A673 (cell line): ENCODE measurements around the gene NMNAT3. TPM values are rescaled to one million over a fixed set of nuclear protein-coding genes. Genes with fewer than 3 reads are reported as not detected.
A peak's percentile ranks its signal among the peaks of the same experiment; 100 is the strongest.

Source experiments
- BruUV-seq: library from RNA; stranded (reverse); fragments of 400-500 nt; replicated peaks from 2 replicates; lab custom pipeline; 2021; lab: Mats Ljungman, UMichigan
- CTCF ChIA-PET: fragments of 300-600 bp; sonication (Branson Sonifier 250); formaldehyde crosslinking; loops from one replicate; lab custom pipeline; 2022; ENCODE audit warnings: antibody characterized with exemption; lab: Charles Lee
- POLR2A ChIA-PET: fragments of 300-600 bp; sonication (Branson Sonifier 250); formaldehyde crosslinking; loops from one replicate; lab custom pipeline; 2022; ENCODE audit warnings: antibody characterized with exemption; ENCODE audit not compliant: low non-redundant PET; lab: Charles Lee
- DNase-seq: peaks from one replicate; pipeline ENCODE4 v3.0.0-alpha.2; 2015; ENCODE audit warnings: low spot score
- H3K27ac ChIP-seq: fragments of 200-600 bp; sonication (generic); 2 replicates; pipeline ENCODE4 v1.5.1; 2016; ENCODE audit warnings: mixed run types, low read depth, mild to moderate bottlenecking, mixed read lengths, antibody characterized with exemption, low read length; ENCODE audit not compliant: poor library complexity, severe bottlenecking
- H3K27me3 ChIP-seq: fragments of 200-600 bp; sonication (generic); replicated peaks from 2 replicates; pipeline ENCODE4 v1.6.1; 2017; ENCODE audit warnings: mixed run types, low read depth, mild to moderate bottlenecking, mixed read lengths, antibody characterized with exemption, low read length; ENCODE audit not compliant: insufficient read depth, poor library complexity
- H3K36me3 ChIP-seq: fragments of 200-600 bp; sonication (generic); 2 replicates; pipeline ENCODE4 v1.6.1; 2016; ENCODE audit warnings: mixed run types, mild to moderate bottlenecking, mixed read lengths, antibody characterized with exemption, low read length; ENCODE audit not compliant: insufficient read depth, poor library complexity, severe bottlenecking
- H3K4me1 ChIP-seq: fragments of 200-600 bp; sonication (generic); 2 replicates; pipeline ENCODE4 v1.6.1; 2017; ENCODE audit warnings: mixed run types, mild to moderate bottlenecking, mixed read lengths, antibody characterized with exemption, low read length; ENCODE audit not compliant: insufficient read depth, poor library complexity, severe bottlenecking
- H3K4me3 ChIP-seq: fragments of 200-600 bp; sonication (generic); 2 replicates; pipeline ENCODE4 v1.5.1; 2016; ENCODE audit warnings: low read depth, mixed run types, mild to moderate bottlenecking, mixed read lengths, low read length; ENCODE audit not compliant: poor library complexity, severe bottlenecking
- H3K9me3 ChIP-seq: fragments of 200-600 bp; sonication (generic); 2 replicates; pipeline ENCODE4 v1.6.1; 2016; ENCODE audit warnings: mixed run types, low read depth, mild to moderate bottlenecking, mixed read lengths, antibody characterized with exemption, low read length; ENCODE audit not compliant: poor library complexity, severe bottlenecking
- EZH2 ChIP-seq: fragments of 200-600 bp; sonication (generic); IDR thresholded peaks from 2 replicates; pipeline ENCODE4 v1.6.1; 2017; ENCODE audit warnings: borderline replicate concordance, low read depth, mild to moderate bottlenecking, mixed read lengths, antibody characterized with exemption, low read length; ENCODE audit not compliant: poor library complexity, severe bottlenecking
- intact Hi-C: fragments of 100-400 bp; cut with micrococcal nuclease; formaldehyde crosslinking; loops from one replicate; pipeline ENCODE4 v1.10.0; 2022; ENCODE audit not compliant: unreplicated experiment
- total RNA-seq: library from RNA; stranded (reverse); gene quantifications from 2 replicates; pipeline ENCODE4 v1.2.3, GENCODE V29; 2021
- TF ChIP-seq, protein P1 (sequence below): fragments of 300-800, 200-600 bp; sonication (generic); conservative IDR thresholded peaks from 2 replicates; pipeline ENCODE4 v1.5.1; 2017; ENCODE audit warnings: low read depth, mild to moderate bottlenecking, antibody characterized with exemption, low read length, moderate library complexity, mixed read lengths

NMNAT3 gene
- total RNA-seq, 1 experiment from 2014 or later = 1.9 TPM

- Histone ChIP-seq H3K4me3 (no peak overlapping the region), H3K4me1 (peaks cover 50% of the 10 kb centered on the region), H3K27ac (peak overlapping the region; percentile 78), H3K36me3 (no peaks in the 10 kb centered on the region), H3K27me3 (no peaks in the 10 kb centered on the region), H3K9me3 (no peaks in the 10 kb centered on the region)
- POLR2A ChIA-PET = no interaction called here
- TF ChIP-seq, protein P1, sequence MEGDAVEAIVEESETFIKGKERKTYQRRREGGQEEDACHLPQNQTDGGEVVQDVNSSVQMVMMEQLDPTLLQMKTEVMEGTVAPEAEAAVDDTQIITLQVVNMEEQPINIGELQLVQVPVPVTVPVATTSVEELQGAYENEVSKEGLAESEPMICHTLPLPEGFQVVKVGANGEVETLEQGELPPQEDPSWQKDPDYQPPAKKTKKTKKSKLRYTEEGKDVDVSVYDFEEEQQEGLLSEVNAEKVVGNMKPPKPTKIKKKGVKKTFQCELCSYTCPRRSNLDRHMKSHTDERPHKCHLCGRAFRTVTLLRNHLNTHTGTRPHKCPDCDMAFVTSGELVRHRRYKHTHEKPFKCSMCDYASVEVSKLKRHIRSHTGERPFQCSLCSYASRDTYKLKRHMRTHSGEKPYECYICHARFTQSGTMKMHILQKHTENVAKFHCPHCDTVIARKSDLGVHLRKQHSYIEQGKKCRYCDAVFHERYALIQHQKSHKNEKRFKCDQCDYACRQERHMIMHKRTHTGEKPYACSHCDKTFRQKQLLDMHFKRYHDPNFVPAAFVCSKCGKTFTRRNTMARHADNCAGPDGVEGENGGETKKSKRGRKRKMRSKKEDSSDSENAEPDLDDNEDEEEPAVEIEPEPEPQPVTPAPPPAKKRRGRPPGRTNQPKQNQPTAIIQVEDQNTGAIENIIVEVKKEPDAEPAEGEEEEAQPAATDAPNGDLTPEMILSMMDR = no peak
- TF ChIP-seq EZH2 = no peak
- BruUV-seq = no TSS peak
- DNase-seq = no peak
- intact Hi-C loops = no loop called here
- CTCF ChIA-PET = no interaction called here
Measured at GRCh38 chr3:139532976-139533375, 144.8 kb downstream of the NMNAT3 start.

- POLR2A ChIA-PET = no interaction called here
- CTCF ChIA-PET = no interaction called here
- TF ChIP-seq, protein P1 = no peak
- no peak for TF ChIP-seq EZH2
Measured at GRCh38 chr3:139530717-139531116, 147.1 kb downstream of the NMNAT3 start.

DNA sequence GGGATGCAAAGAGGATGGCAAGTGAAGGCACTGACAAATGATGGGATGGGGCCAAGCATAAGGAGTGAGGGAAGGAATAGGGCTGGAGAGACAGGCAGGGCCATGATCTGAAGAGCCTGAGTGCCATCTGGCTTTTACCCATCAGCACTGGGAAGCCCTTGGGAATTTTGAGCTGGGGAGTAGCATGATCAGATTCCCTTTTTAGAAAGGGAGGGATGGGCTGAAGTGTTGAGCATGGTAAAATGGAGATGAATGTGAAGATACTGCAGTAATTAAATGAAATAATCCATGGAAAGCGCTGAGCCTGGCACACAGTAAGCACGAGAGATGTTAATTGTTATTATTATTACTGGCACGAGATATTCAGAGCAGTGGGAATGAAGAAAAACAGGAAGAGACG lies 148.1 kb downstream of the NMNAT3 start:
- Histone ChIP-seq H3K9me3 (no peaks in the 10 kb centered on the region), H3K4me1 (peaks cover 23% of the 10 kb centered on the region), H3K4me3 (no peak overlapping the region), H3K27me3 (no peaks in the 10 kb centered on the region), H3K36me3 (no peaks in the 10 kb centered on the region), H3K27ac (no peak overlapping the region)
- POLR2A ChIA-PET = no interaction called here
- TF ChIP-seq, protein P1 = no peak
- TF ChIP-seq EZH2 = no peak
- no peak for DNase-seq
- intact Hi-C loops = no loop called here
- no TSS peak for BruUV-seq
- CTCF ChIA-PET = no interaction called here

More at GRCh38 chr3:139530717-139531116, 147.1 kb downstream of the NMNAT3 start:
- H3K27ac ChIP-seq = no peak overlapping the region
- no peak for DNase-seq
- H3K36me3 ChIP-seq = no peaks in the 10 kb centered on the region
- peaks cover 33% of the 10 kb centered on the region for H3K4me1 ChIP-seq
- no peak overlapping the region for H3K4me3 ChIP-seq
- no peaks in the 10 kb centered on the region for H3K27me3 ChIP-seq
- H3K9me3 ChIP-seq = no peaks in the 10 kb centered on the region
- BruUV-seq = no TSS peak
- intact Hi-C loops = no loop called here
